Activated naive CD4-positive, alpha-beta T cell treated with anti-CD3 and anti-CD28 coated beads, Interleukin-2, amount 50 U/mL, for 24 hours (primary cell): Measurements from ENCODE around the gene NPBWR2.

ENCODE experiments used
- H3K27ac Mint-ChIP-seq: one replicate; pipeline ENCODE4 v1.8.0; 2021; ENCODE audit warnings: mild to moderate bottlenecking, mixed read lengths
- H3K27me3 Mint-ChIP-seq: one replicate; pipeline ENCODE4 v1.8.0; 2021; ENCODE audit warnings: mixed read lengths
- H3K36me3 Mint-ChIP-seq: one replicate; pipeline ENCODE4 v1.8.0; 2021; ENCODE audit warnings: mixed read lengths
- H3K4me1 Mint-ChIP-seq: one replicate; pipeline ENCODE4 v1.8.0; 2021; ENCODE audit warnings: mixed read lengths
- H3K4me3 Mint-ChIP-seq: one replicate; pipeline ENCODE4 v1.8.0; 2021; ENCODE audit warnings: mild to moderate bottlenecking, mixed read lengths
- H3K9me3 Mint-ChIP-seq: one replicate; pipeline ENCODE4 v1.8.0; 2021; ENCODE audit warnings: mixed read lengths

Gene NPBWR2

DNA sequence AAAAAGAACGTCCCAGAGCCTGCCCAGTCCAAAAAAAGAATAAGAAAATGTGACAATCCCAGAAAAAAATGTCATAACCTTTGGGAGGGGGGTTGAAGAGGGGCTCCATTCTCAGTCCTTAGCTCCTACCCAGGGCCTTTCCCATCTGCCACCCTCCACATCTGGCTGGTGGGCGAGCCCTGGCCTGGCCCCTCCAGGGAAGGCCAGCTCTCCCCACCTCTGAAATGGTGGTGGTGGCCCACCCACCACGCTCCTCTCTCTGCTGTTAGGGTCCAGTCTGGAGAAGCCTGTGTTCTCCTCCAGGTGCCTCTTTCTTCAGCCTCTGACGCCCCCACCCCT is 28.5 kb downstream of the NPBWR2 start:
- Mint-ChIP-seq H3K4me3 (peak overlapping the region; percentile 90), H3K36me3 (no peaks in the 10 kb centered on the region), H3K27ac (peak overlapping the region; percentile 14), H3K4me1 (peaks cover 36% of the 10 kb centered on the region), H3K9me3 (no peaks in the 10 kb centered on the region), H3K27me3 (no peaks in the 10 kb centered on the region)

DNA sequence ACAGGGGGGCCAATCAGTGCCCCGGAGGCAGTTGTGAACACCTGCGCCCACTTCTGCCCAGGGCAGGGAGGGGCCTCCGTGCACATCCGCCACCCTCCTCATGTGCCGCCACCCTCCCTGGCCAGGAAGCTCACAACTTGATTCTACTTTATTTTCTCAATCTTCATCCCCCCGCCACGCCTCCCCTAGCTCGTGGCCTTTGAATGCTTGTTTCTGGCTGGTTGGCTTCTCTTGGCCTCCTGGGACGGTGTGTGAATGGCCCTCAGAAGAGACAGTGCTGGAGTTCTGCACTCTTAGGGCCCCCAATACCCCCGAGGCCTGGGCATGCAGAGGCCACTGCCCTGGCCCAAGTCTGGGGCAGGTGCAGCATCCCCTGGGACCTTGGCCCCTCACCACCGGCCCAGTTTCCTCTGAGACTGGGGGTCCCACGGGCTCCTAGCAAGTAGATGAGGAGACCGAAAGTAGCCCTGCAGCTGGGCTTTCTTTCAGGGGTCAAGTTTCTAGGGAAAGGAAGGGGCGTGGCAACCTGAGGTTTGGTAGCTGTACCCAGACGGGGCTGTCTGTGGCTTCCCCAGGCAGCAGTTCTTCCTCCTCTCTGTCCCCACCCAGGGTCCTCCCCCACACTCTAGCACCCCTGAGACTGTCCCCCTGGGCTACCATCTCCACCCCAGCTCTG is 29.4 kb downstream of the NPBWR2 start:
- no peaks in the 10 kb centered on the region for H3K27me3 Mint-ChIP-seq
- peak overlapping the region; percentile 90 for H3K4me3 Mint-ChIP-seq
- no peaks in the 10 kb centered on the region for H3K9me3 Mint-ChIP-seq
- H3K27ac Mint-ChIP-seq, result peak overlapping the region; percentile 84
- peaks cover 33% of the 10 kb centered on the region for H3K4me1 Mint-ChIP-seq
- no peaks in the 10 kb centered on the region for H3K36me3 Mint-ChIP-seq

DNA sequence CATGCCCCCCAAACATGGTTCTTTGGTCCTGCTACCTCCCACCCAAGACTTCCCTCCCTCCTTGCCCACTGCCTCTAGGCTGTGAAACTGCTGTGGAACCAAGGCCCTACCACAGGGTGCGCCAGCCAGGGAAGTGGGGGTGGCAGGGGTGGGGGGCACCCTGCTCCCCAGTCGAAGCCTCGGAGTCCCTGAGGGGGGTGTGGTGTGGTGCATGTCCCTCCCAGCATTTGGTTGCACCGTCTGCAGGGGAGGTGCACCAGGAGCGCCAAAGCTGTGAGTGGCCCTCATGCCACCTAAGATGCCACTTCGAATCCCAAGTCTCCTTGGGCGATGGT is 29.9 kb downstream of the NPBWR2 start:
- Mint-ChIP-seq H3K4me3 (peak overlapping the region; percentile 90), H3K27ac (no peak overlapping the region), H3K4me1 (peaks cover 28% of the 10 kb centered on the region), H3K36me3 (no peaks in the 10 kb centered on the region), H3K9me3 (no peaks in the 10 kb centered on the region), H3K27me3 (no peaks in the 10 kb centered on the region)

DNA sequence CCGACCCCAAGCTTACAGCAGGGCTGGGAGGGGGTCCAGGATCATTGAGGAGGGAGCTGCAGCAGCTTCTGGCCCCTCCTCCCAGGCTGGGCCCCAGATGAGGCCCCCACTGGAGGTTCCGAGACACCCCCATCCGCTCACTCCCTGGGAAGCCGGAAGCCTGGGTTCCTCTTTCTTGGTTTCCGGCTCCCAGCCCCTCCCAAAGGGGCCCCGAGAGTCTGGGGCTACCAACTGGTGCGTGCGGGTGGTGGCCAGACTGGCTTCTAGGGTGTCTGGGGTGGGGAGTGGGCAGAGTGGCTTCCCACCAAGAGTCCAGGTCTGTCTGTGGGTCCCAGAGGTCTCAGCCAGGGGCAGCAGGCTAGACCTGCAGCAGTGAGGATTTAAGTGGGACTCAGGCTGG is 30.3 kb downstream of the NPBWR2 start:
- no peaks in the 10 kb centered on the region for H3K27me3 Mint-ChIP-seq
- no peaks in the 10 kb centered on the region for H3K9me3 Mint-ChIP-seq
- H3K4me1 Mint-ChIP-seq, result peaks cover 24% of the 10 kb centered on the region
- peak overlapping the region; percentile 46 for H3K27ac Mint-ChIP-seq
- H3K4me3 Mint-ChIP-seq, result peak overlapping the region; percentile 90
- H3K36me3 Mint-ChIP-seq, result no peaks in the 10 kb centered on the region

DNA sequence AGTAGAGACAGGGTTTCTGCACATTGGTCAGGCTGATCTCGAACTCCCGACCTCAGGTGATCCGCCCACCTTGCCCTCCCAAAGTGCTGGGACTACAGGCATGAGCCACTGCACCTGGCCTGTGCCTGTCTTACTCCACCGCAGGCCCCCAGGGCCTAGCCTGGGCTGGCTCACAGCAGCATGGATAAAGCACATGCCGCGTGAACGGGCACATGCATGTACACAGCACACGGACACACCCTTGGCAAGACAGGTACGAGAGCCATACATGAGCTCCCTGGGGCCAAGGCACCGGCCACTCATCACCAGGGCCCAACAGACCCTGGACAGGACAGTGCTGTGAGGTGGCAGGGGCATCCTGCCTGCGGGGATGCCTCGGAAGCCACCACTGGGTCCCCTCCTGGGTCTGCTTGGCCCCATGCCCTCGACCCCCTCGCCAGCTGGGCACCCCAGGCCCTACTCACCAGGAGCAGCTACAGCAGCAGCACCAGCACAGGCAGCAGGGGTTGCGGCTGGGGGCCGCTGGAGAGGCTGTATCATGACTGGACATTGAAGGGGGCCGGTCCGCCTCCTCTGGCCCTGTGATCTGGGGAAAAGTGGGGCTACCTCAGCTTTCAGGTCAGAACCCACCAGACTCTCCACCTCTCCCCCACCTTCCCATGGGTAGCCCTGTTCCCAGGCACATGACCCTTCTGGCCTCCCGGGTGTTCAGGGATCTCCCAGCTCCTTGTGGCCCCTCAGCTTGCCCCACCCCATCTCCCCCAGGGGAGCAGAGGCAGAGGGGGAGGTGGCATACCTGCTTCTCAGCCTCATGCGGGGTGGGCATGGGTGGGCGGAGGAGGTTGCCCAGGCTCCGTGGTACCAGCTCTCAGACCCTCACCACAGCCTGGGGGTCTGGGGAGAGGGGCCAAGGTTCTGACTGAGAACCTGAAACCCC is 31.0 kb downstream of the NPBWR2 start:
- Mint-ChIP-seq H3K9me3 (no peaks in the 10 kb centered on the region), H3K4me3 (no peak overlapping the region), H3K4me1 (peaks cover 17% of the 10 kb centered on the region), H3K27ac (no peak overlapping the region), H3K36me3 (no peaks in the 10 kb centered on the region), H3K27me3 (no peaks in the 10 kb centered on the region)

DNA sequence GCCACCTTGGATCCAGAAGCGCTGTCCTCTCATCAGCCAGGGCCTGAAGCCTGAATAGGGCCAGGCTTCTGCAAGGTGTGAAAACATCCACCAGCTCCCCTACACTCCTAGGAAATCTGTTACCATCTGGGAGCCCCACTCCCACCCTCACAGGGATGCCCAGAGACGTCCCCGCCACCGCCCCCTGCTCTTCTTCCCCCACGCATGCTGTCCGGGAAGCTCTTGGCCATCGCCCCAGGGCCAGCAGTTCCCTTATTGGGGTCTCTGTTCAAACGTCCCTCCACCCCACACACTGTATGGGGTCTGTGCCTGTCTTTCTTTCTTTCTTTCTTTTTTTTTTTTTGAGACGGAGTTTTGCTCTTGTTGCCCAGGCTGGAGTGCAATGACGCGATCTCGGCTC is 31.8 kb downstream of the NPBWR2 start:
- Mint-ChIP-seq H3K27me3 (no peaks in the 10 kb centered on the region), H3K4me3 (no peak overlapping the region), H3K27ac (no peak overlapping the region), H3K36me3 (no peaks in the 10 kb centered on the region), H3K4me1 (peaks cover 14% of the 10 kb centered on the region), H3K9me3 (no peaks in the 10 kb centered on the region)

DNA sequence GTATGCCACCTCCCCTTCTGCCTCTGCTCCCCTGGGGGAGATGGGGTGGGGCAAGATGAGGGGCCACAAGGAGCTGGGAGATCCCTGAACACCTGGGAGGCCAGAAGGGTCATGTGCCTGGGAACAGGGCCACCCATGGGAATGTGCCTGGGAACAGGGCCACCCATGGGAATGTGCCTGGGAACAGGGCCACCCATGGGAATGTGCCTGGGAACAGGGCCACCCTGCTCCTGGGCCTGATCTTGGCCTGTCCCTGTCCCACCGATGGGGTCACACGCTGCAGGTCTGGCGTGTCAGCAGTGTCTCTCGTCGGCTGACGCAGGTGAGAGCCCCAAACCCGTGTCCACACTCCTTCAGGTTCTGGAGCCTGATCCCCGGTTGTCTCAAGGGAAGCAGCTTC is 32.4 kb downstream of the NPBWR2 start:
- H3K27ac Mint-ChIP-seq, result no peak overlapping the region
- H3K9me3 Mint-ChIP-seq, result no peaks in the 10 kb centered on the region
- H3K4me1 Mint-ChIP-seq, result peaks cover 13% of the 10 kb centered on the region
- H3K36me3 Mint-ChIP-seq, result no peaks in the 10 kb centered on the region
- no peaks in the 10 kb centered on the region for H3K27me3 Mint-ChIP-seq
- H3K4me3 Mint-ChIP-seq, result no peak overlapping the region

DNA sequence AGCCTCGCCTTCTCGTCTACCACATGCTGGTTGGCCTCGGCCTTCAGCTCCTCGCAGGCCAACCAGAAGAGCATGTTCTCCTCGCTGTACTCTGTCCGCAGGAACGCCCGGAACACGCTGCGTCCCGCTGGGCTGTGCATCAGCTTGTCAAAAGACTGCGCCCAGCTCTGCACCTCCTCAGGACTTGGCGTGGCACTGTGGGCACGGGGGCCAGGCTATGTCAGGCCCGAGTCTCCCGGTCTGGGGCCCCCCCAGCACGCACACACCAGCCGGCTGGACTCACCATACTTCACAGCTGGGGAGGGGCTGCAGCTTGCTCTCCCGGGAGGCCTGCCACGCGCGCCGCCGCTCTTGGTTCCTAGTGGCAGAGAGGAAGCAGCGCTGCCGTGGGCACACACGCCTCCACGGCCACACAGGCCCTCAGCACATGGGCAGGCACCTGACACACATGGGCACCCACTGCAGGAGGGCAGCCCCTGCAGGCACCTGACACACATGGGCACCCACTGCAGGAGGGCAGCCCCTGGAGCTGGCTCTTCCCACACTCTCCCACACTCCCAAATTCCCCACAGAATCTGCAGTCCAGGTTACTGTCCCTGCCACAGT is 33.1 kb downstream of the NPBWR2 start:
- H3K27me3 Mint-ChIP-seq, result no peaks in the 10 kb centered on the region
- no peak overlapping the region for H3K27ac Mint-ChIP-seq
- no peaks in the 10 kb centered on the region for H3K9me3 Mint-ChIP-seq
- H3K36me3 Mint-ChIP-seq, result no peaks in the 10 kb centered on the region
- H3K4me1 Mint-ChIP-seq, result peaks cover 13% of the 10 kb centered on the region
- H3K4me3 Mint-ChIP-seq, result no peak overlapping the region

DNA sequence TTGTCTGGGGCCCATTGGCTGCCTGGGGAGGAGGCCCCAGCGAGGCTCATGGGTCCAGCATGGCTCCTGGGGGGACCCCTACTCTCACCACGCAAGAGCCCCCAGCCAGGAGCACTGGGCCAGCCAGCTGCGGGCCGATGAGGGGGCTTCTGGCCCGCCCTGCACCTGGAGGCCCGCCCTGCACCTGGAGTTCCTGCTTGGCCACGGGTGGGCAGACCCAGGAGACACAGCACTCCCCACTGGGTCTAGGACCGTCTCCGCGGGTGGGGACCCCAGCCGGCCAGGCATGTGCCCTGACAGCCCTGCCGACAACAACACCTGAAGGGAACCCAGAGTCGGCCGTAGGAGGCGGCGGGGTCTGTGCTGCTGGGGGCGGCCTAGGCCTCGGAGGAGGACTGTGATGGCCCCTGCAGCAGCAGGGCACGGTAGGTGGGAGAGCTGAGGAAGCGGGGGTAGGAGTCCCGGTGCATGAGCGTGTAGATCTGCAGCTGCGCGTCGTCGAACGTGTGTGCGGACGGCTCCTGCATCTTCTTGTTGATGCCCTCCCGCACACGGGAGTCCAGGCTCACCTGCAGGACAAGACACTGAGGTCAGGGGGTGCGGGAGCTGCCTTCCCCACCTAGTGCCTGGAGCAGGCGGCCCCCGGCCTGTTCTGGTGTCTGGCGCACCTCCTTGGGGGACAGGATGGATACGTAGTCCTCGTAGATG is 33.7 kb downstream of the NPBWR2 start:
- H3K9me3 Mint-ChIP-seq, result no peaks in the 10 kb centered on the region
- H3K36me3 Mint-ChIP-seq, result no peaks in the 10 kb centered on the region
- H3K27ac Mint-ChIP-seq, result no peak overlapping the region
- no peaks in the 10 kb centered on the region for H3K27me3 Mint-ChIP-seq
- H3K4me1 Mint-ChIP-seq, result peaks cover 6% of the 10 kb centered on the region
- no peak overlapping the region for H3K4me3 Mint-ChIP-seq

DNA sequence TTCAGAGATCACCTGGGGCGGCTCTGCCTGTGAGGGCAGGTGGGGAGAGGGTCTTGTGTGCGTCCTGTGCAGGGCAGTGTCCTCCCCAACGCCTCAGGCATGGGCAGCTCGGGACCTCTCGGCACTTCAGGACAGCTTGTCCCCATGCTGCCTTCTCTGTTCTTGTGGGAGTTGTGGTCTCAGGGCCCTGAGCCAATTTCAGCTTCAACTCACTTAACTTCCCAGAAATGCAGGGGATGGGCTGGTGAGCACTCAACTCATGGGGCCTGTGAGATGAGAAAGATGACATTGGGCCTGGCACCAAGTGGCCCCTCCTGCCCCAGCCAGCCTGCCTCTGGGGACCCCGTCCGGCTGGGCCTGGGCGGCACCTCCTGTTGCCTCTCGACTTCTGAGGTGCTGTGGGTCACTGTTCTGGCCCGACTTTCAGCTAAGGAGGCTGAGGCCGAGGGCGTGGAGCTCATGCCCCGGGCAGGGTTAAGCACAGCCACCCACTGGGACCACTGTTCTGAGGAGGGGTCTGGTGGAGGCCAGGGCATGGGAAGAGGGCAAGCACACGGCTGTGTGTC is 34.8 kb downstream of the NPBWR2 start:
- H3K4me3 Mint-ChIP-seq, result no peak overlapping the region

DNA sequence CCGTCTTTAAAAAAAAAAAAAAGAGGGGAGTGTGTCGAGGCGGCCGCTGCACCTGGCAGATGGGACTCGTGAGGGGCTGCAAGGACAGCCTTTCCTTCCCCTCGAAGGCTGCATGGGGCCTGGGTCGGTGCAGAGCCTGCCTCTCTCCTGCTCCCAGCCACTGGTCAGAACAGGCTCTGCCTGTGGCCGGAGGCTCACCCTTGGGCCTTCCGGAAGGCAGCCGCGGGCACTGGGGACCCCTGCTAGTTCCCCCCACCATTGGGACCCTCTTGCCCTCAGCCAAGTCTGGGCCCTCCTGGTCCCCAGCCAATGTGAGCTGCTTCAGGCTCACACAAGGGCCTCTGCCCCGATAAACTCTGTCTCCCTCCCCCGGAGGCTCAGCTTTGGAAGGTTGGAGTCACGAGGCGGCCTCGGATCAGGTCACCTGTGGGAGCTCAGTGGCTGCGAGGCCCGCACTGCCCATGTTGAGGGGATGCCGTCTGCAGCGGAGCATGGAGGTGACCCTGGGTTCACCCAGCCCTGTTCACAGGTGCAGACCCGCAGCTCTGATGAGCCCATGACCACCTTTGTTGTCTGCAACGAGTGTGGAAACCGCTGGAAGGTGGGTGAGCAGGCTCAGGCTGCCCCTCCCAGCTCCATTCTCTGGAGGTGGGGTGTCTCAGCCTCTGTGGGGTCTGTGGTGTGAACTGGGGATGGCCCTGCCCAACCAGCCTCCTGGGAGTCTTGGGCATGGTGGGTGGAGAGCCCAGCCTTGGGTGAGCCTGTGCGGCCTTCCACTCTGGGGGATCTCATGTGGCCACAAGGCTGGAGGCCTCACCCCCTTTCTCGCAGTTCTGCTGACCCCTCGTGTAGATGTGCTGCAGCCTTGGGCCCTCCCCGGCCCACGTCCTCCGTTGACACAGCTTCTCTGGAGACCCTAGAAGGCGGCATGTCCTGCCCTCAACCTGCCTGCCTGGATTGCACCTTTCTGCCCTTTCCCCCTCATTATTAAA is 35.7 kb downstream of the NPBWR2 start:
- H3K27ac Mint-ChIP-seq, result peak overlapping the region; percentile 59
- H3K9me3 Mint-ChIP-seq, result no peaks in the 10 kb centered on the region
- no peaks in the 10 kb centered on the region for H3K36me3 Mint-ChIP-seq
- H3K27me3 Mint-ChIP-seq, result no peaks in the 10 kb centered on the region
- no peak overlapping the region for H3K4me3 Mint-ChIP-seq
- peaks cover 9% of the 10 kb centered on the region for H3K4me1 Mint-ChIP-seq

More for the DNA sequence above, 34.8 kb downstream of the NPBWR2 start:
- no peaks in the 10 kb centered on the region for H3K9me3 Mint-ChIP-seq
- H3K4me1 Mint-ChIP-seq, result peaks cover under 1% of the 10 kb centered on the region
- no peaks in the 10 kb centered on the region for H3K36me3 Mint-ChIP-seq
- peak overlapping the region; percentile 59 for H3K27ac Mint-ChIP-seq
- no peaks in the 10 kb centered on the region for H3K27me3 Mint-ChIP-seq

DNA sequence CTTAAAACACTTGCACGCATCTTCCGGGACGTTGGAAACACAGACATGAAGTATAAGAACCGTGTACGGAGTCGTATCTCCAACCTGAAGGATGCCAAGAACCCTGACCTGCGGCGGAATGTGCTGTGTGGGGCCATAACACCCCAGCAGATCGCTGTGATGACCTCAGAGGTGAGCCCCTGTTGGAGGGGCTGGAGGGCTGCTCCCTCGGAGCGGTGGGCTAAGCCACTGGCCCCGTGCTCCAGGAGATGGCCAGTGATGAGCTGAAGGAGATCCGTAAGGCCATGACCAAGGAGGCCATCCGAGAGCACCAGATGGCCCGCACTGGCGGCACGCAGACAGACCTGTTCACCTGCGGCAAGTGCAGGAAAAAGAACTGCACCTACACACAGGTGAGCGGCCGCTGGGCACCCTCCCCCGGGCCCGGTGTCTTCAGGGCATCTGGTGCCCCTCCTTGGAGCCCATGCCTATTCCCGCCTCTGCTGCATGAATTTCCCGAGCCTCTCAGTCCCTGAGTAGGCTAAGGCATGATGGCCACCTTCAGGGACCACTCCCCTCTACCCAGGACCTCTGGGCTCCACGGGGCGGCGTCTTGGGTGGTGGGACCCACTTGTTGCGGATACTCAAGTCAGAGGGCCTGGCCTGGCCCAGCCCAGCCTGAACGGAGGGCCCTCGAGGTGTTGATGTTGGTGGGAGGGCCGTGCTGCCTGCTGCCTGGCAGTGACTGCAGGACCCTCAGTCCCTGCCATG is 36.9 kb downstream of the NPBWR2 start:
- Mint-ChIP-seq H3K27ac (no peak overlapping the region), H3K9me3 (no peaks in the 10 kb centered on the region), H3K36me3 (no peaks in the 10 kb centered on the region), H3K4me3 (no peak overlapping the region), H3K27me3 (no peaks in the 10 kb centered on the region), H3K4me1 (peaks cover 19% of the 10 kb centered on the region)

DNA sequence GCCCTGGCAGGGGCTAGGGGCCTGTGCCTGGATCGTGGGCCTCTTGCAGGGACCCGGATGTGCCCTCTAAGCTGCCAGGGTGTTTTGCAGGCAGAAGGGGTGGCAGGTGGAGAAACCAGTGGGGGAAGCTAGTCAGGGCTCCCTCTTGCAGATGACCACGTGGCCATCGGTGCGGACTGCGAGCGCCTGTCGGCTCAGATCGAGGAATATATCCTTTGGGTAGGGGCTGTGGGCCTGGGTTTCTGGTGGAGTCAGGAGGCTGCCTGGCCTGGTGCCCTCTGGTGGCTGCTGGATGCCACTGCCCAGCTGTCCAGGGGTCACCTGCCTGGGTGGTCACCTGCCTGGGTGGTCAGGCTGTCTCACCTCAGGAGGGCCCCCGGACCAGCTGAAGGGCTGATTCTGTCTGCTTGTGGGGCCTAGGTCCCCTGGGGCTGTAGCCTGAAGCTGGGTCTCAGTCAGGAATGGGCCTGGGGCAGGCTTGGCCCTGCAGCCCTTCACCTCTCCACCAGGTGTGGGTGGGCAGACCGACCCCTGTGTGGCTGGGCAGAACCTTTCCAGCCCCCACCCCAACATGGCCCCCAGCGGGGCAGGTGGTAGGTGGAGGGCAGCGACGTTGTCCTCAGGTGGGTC is 37.6 kb downstream of the NPBWR2 start:
- no peak overlapping the region for H3K4me3 Mint-ChIP-seq
- no peaks in the 10 kb centered on the region for H3K27me3 Mint-ChIP-seq
- H3K36me3 Mint-ChIP-seq, result no peaks in the 10 kb centered on the region
- H3K27ac Mint-ChIP-seq, result no peak overlapping the region
- H3K4me1 Mint-ChIP-seq, result peaks cover 24% of the 10 kb centered on the region
- H3K9me3 Mint-ChIP-seq, result no peaks in the 10 kb centered on the region
